NCI-H2196 (cell line): Measurements from ENCODE around the gene SRR.

Source experiments
- DNase-seq: peaks from one replicate; lab custom pipeline; 2025; ENCODE audit not compliant: unreplicated experiment; lab: John Stamatoyannopoulos, UW

SRR gene

GRCh38 chr17:2369551-2370210, 65.9 kb downstream of the SRR start:
- no peak for DNase-seq

- DNase-seq: no peak
These were observed 66.5 kb downstream of the SRR start for GRCh38 chr17:2370211-2370589.

- DNase-seq: no peak
These were observed 67.7 kb downstream of the SRR start for GRCh38 chr17:2371183-2372130.

- DNase-seq: no peak
These were observed 68.4 kb downstream of the SRR start for GRCh38 chr17:2372180-2372579.

- no peak for DNase-seq
These were observed 68.9 kb downstream of the SRR start for GRCh38 chr17:2372681-2373080.

- DNase-seq: no peak
These were observed 69.4 kb downstream of the SRR start for GRCh38 chr17:2373179-2373578.
